ENCODE data around the gene PRPF6. TPM values are rescaled to one million over a fixed set of nuclear protein-coding genes. Genes with fewer than 3 reads are reported as not detected.

PRPF6 gene
- total and polyA plus RNA-seq, 2 of the 13 experiments (the other 11 are each of a cell fraction or from before 2014, with no cell fraction given), result 63.7 to 101 TPM

GRCh38 chr20:64053841-64054661 is 73.1 kb downstream of the PRPF6 start (continued):
- TF ChIP-seq TBL1XR1 (IDR thresholded peaks at IDR 0.05; ENCODE audit: borderline replicate concordance, low read length, partially characterized antibody) (no peak), RORA (CRISPR knock-in tag; IDR thresholded peaks at IDR 0.05) (no peak), GATAD1 (CRISPR knock-in tag; IDR thresholded peaks at IDR 0.05) (peak; percentile 79), ZNF446 (CRISPR knock-in tag; IDR thresholded peaks at IDR 0.05) (no peak), SETDB1 (CRISPR knock-in tag; IDR thresholded peaks at IDR 0.05; ENCODE audit: borderline replicate concordance) (no peak), ZKSCAN1 (IDR thresholded peaks at IDR 0.05; ENCODE audit: low read length) (no peak), ZNF547 (CRISPR knock-in tag; IDR thresholded peaks at IDR 0.05) (no peak; the same call in 1 of the 2 replicates), YEATS4 (CRISPR knock-in tag; IDR thresholded peaks at IDR 0.05; ENCODE audit: borderline replicate concordance) (peak; percentile 82), CEBPG (CRISPR knock-in tag; IDR thresholded peaks at IDR 0.05) (peak; percentile 68), ZNF800 (CRISPR knock-in tag; IDR thresholded peaks at IDR 0.05) (peak; percentile 85), ATF3 (CRISPR knock-in tag; IDR thresholded peaks at IDR 0.05) (peak; percentile 60; the same call in 1 of the 2 replicates), ZNF546 (CRISPR knock-in tag; conservative IDR thresholded peaks at IDR 0.05) (no peak), KDM3A (CRISPR knock-in tag; IDR thresholded peaks at IDR 0.05; ENCODE audit: low read depth) (peak; percentile 76; the same call in 1 of the 2 replicates), JARID2 (CRISPR knock-in tag; IDR thresholded peaks at IDR 0.05; ENCODE audit: insufficient replicate concordance) (peak; percentile 80), HCFC1 (IDR thresholded peaks at IDR 0.05; ENCODE audit: low read depth, low read length) (no peak; the same call in 1 of the 2 replicates), EEA1 (CRISPR knock-in tag; IDR thresholded peaks at IDR 0.05; ENCODE audit: borderline replicate concordance) (0 out of 2 replicates have a peak, but pooled peaks have one; percentile 8), ZNF337 (CRISPR knock-in tag; IDR thresholded peaks at IDR 0.05; ENCODE audit: borderline replicate concordance, low read depth) (0 out of 2 replicates have a peak, but pooled peaks have one; percentile 34), ZNF704 (CRISPR knock-in tag; IDR thresholded peaks at IDR 0.05; ENCODE audit: borderline replicate concordance) (no peak; the same call in 1 of the 2 replicates), ZNF724P (CRISPR knock-in tag; IDR thresholded peaks at IDR 0.05; ENCODE audit: borderline replicate concordance) (peak; percentile 34; the same call in 1 of the 2 replicates), ZNF777 (CRISPR knock-in tag; IDR thresholded peaks at IDR 0.05) (peak; percentile 51)

Measured in HepG2 (cell line).